GM19240 (cell line): ENCODE measurements around the gene NDUFAF4.
A peak's percentile ranks its signal among the peaks of the same experiment; 100 is the strongest.

ENCODE experiments used
- DNase-seq: peaks from one replicate; pipeline ENCODE4 v3.0.0; 2011; ENCODE audit warnings: low spot score; ENCODE audit not compliant: insufficient read length

Gene NDUFAF4

DNA sequence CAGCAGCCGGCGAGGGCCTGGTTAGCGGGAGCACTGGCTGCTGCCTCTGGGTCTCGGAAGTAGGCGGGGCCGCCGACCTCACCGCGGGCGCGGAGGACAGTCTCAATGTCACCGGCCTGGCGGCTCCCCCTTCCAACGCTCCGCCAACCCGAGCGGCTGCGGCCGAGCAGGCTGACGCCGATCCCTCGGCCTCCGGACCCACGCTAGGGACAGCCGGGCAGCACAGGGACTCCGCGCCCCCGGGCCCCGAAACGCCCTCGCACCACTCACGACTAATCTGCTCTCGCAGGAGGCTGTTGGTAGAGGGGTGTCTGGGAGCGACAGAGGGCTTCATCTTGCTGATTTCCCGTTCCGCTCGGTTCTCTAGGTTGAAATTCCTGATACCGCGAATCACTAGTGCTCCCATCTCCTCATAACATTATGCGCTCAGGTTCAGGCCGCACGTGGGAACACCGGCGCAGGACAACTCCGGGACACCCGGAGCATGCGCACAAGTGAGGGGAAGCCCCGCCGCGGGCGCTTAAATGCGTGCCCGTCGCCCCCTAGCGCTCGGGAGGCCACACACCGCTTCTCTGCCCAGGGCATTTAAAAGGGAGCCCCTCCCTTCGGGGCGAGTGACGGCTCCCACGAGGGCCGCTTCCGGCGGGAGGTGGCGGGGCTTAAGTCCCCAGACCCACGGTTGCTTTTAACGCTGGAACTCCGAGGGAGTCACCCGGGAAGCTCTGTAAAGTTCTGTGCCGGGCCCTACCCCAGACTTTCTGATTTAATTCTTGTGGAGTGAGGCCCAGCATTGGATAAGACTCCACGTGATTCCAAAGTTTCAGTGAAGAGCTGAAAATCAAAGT is at the start of gene NDUFAF4:
Gene NDUFAF4, minus strand, starts transcription at position 496 of the 845 bp plus-strand sequence. Its CDS starts 90 bp downstream, at position 406.
- peak; percentile 62 for DNase-seq

DNA sequence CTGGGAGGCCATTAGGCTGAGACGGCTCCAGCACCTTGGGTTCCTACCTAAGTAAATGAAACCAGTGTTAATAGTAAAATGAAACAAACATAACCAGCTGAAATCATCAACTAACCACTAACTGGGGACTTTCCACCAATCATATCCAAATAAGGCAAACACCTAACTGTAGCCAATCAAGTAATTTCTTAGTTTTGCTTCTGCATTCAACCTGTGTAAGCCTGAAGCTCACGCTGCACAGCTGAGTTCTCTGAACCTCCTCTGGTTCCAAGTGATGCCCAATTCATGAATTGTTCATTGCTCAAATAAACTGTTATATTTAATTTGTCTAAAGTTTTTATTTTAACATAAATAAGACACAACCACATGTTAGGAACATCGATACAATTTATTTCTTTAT is 49.4 kb upstream of the NDUFAF4 start:
- no peak for DNase-seq

DNA sequence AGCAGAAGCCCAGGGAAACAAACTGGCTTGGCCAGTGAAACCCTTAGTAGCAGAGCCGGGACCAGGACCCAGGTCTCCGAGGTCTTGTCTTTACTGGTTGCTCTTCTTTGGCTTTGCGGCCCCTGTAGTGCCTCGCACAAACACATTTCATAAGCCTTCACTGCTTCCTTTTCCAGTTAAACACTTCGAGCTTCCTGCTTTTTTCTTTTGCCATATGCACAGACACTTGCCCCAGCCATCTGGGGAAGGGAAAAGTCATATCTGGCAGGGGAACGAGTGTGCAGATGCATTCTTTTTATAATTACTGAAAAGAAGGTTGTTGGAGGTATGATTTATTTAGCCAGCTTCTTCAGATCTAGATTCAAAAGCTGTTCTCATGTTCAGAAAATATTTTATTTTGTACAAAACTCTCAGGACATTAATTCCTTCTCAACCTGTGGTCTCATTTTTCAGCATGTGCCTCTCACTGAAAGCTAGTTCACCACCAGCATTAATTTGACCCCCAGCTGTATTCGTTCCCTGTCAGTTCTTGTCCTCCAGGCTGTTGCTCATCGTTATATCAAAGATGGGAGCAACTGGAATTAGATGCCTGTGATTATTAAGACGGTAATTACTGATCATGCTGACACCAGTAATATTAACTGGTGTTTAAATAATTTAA is 46.0 kb upstream of the NDUFAF4 start:
- no peak for DNase-seq

DNA sequence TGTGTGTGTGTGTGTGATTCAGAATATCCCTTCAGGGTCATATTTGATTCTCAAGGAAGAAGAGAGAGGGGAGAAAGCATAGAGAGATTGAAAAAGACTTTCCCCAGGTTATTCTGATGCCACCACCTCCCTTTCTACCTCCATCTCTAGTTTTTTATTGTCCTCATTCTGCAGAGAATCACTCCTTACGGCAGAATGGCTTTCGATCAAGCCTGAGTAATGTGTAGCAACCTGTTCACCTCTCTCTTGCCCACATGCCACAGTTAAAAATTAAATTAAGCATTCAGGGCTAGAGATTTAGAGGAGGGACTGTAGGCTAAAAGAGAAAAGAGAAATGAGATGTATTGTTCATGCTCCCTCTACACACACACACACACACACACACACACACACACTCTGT is 45.0 kb upstream of the NDUFAF4 start:
- no peak for DNase-seq

DNA sequence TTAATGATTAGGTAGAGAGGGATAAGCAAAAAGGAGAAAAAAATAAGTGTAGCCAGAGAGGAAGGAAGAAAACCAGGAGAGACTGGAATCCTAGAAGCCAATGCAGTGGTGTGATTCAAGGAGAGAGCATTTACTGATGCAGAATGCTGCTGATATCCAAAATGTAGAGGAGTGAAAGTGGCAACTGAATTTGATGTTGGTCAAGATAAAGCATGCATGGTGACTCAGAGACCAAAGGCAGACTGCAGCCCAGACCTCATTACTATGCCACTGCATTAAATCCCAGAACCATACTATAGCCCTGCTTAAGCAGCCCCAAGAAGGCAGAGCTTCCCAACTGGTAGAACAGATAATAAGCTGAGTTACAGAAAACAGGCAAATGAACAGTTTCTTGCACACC is 42.6 kb upstream of the NDUFAF4 start:
- no peak for DNase-seq

DNA sequence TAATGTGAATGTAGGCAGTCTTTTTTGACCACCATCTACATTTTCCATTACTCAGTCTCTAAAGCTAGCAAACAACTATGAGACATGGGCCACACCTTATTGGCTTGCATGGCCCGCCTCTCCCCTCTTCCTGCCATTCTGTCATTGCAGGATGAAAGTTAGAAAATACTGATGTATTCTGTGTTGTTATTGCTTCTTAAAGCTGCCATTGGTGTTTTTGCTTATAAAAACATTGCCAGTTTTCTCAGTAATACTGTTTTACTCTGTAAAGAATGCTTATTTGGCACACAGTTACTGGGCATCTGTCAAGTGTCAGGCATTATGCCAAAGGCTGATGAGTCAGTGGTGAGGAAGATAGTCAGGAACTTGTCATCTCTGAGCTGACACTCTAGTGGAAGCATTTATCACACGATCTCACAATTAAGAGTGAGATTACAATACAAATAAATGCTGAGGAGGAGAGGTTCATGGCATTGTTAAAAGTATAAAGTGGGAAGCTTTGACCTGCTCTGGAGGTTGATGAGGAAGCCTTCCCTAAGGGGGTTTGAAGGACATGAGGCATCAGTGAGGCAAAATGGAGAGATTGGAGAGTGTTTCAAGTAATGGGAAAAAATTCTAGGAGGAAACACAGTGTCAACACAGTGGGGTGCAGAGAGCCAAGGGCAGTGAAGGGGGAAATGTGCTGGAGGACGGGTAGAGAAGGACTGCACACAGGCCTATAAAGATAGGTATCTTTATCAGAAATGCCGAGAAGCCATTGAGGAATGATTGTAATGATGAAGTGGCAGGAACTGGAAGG is 41.5 kb upstream of the NDUFAF4 start:
- DNase-seq = no peak

DNA sequence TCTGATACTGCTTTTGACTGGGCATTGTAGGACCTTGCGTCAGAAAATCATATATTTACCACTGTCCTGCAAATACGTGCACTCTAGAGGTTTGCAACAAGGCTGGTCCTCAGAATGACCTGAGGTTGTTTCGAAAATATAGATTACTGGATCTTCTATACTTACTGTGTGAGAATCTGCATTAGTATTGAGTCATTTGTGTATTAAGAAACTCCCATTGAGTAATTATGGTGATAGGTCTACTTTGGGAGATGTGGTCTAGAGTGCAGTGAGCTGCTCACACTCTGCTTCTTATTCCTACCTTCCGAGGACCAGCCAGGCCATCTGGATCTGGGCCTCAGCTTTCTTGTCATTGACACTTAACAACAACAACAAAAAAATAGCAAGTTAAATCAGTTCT is 36.4 kb upstream of the NDUFAF4 start:
- DNase-seq = no peak

DNA sequence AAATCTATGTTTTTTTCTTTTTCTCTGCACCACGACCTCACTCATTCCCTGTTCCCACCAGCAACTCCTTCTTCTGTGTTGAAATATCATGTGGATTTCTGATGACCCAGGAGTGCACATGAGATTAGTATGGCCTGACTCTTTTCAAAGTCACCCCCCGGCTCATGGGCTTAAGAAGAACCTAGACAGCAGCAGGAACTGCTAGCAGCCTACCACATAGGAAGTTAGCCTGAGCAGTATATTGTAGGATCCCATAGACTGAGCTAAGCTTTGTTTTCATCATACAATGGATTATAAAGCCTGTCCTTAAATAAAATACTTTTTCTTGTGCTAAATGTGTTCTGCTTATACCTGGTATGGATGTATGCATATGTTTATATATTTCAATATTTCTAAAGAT is 33.5 kb upstream of the NDUFAF4 start:
- DNase-seq = no peak

DNA sequence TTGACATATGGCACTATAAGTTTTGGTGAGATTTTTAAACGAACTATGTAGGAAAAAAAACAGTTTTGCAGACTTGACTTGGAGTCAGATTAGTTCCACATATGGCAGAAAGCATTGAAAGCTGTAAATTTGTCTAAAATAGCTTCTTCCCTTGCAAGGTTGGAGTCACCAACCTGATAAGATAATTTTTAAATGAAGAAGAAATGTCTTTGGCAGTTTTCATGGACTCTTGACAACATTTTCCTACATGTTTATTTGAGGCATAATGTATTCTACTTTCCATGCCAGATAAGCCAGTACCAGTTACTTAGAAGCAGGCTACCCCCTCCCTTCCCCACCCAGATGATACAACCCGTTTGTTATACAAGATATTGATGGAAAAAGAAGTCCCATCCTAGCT is 32.0 kb upstream of the NDUFAF4 start:
- DNase-seq = no peak

DNA sequence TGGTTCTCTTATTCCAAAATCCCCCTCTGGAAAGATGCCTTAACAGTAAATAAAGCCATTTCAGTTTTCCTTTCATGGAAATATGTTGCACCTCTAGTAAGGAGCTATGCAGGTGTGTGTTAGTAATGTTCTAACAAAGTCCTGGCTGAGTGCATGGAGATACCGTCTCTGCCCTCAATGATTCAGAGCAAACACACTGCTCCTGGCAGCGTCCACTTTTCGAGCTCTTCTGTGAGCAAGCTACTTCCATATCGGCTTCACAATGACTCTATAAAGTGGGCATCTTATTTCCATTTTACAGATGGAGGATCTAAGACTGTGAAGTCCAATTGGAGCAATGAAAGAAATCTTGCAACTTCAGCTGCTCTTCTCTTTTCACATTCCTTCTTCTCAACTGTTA is 30.0 kb upstream of the NDUFAF4 start:
- DNase-seq = no peak

DNA sequence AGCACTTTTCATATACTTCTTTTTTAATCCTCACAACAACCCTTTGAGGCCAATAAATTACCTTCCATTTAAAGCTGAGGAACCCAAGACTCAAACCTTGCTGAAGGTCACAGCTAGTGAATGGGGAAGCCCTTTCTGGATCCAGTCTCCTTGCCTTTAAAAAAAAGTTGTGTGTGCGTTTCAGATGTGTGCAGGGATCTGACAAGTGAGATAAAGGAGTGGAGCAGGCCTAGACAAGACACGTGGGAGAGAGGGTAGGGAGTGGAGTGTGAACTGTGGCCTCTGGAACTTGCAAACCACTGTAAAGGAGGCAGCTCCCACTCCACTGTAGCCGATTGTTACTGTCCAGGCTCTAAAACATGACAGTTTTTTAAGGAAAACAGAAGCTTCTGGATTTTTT is 28.7 kb upstream of the NDUFAF4 start:
- no peak for DNase-seq

DNA sequence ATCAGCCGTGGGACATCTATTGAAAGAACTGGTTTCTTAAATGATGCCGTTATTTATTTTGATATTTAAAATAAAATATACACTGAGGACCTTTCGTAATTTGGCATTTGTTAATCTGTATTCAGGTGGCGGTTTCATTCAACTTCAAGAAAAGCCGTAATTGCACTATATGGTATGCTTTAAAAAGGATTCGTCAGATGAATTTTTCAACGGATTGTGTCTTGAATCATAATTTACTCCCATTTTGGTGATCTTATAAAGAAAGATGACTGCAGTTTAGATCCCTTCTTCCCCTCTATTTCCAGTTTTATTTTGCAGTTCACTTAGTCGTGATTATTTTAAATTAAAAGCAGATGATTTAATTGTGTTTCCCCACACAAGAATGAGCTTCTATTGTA is 27.6 kb upstream of the NDUFAF4 start:
- DNase-seq = no peak

DNA sequence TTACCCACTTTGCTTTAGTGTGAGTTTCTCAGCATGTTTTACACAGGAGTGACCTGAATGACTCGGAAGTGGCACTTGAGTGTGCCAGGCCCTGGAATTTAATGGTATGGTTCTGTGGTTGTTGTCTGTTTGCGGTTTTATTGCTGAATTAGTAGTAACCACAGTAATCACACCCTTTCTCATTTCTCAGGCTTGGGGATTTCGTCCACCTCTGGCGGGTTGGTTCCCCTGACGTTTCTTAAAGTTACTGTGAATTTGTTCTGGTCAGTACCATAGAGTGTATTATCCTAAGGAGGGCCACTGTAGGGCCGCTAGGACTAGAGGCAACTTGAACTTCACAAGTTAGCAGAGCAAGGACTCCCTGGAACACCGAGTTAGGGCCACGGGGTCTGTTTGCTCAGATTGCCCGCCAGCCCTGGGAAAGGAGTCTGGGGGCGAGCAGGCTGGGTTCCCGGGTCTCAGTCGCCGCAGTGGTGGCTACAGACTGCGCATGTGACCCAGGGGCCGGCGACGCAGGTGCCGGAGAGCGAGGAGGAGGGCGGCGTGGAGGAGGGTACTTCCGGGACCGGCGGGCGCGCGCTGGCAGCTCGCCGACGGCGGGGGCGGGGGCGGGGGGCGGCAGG is 26.3 kb upstream of the NDUFAF4 start:
- no peak for DNase-seq

DNA sequence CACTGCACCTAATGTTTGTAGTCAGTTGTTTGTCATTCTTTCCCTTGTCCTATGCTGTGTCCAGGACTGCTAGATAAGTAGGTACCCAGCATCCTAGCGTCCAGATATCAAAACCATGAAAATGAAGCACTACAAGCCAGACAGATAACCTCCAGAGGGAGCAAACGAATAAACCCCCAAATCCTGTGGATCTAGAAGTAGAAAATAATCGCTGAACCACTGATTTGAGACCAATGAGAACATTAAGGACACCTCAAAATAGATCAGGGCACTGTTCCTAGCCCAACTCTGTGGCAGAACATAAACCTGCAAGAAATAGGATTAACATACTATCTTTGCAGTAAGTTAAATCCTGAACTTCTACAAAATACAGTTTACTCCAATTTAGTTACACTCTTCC is 25.7 kb upstream of the NDUFAF4 start:
- DNase-seq = no peak

DNA sequence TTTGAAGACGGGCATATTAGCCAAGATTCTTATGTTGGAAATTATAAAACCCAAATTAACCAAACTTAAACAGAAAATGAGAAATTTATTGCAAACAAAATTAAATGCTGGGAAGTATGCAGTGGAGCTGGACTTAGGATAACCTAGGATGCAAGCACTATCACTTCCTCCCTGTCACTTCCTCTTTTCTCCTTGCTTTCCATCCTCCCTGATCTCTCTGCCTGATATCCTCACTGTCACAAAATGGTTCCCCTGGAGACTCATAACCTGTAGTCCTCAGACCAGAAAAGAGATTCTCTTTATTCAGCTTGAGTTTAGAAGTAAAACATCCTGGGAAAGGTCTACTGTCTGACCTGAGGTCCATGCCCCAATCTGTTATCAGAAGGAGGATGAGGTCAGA is 19.4 kb upstream of the NDUFAF4 start:
- DNase-seq = no peak

DNA sequence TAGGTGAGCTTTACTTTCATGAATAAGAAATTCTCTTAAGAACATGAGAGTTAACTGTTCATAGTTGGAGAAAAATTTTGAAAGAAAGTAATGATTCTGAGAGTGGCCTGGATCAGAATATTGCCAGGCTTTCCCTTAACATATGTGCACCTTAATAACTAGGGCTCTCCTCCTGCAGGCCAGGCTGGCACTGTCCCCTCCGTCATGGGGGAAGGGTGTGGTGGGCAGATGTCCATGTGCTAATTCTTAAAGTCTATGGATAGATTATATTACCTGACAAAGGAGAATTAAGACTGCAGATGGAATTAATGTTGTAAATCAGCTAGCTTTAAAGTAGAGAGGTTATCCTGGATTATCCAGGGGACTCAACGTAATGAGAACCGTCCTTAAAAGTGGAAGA is 15.9 kb upstream of the NDUFAF4 start:
- no peak for DNase-seq

DNA sequence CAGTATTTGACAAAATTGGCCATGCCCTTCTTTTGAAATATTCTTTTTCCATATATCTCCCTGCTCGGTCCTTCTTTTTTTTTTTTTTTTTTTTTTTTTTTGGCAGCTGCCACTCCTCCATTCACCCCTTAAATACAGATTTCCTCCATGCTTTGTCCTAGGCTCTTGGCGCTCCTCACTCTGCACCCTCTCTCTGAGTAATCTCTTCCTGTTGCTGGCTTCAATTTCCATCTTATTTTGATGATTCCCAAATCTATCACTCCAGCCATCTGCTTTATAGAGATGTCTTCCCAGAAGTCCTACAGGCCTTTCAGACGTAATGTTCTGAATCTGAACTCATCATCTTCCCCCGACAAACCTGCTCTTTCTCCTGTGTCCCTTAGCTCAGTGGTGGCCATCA is 14.1 kb upstream of the NDUFAF4 start:
- no peak for DNase-seq

DNA sequence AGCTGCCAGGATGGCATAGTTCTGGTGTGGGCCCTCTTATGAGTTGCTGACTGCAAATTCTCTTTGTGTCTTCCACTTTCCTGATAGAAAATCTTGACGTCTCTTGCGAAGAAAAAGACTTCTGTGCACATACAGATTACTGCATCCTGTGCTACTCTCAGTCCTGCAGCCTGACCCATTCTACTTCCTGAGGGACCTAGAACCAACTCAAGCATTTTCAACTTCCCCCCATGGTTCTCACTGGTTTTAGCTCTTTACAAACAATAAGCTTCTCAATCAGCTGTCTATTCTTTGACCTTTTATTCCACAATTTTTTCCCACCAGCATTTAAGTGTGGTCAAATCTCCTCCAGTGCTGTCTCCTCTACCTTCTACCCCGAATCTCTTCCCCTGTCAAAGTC is 13.5 kb upstream of the NDUFAF4 start:
- DNase-seq = no peak

DNA sequence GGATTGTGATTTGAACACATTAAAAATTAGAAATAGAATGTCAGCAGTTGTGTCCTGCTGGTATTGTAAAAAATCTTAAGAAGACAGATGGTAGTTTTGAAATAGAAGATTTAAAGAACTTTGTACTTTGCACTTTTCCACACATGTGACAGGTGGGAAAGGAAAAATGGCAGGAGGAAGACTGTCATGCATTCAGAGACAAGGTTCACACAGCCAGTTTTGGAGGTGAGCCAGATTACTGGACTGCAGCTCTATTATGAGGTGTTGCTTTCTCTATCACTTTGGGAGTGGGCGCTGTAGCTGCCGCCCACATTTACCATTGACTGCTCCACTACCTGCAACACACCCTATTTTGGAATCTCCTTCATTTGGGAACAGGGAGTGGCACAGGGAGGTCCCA is 12.1 kb upstream of the NDUFAF4 start:
- no peak for DNase-seq

DNA sequence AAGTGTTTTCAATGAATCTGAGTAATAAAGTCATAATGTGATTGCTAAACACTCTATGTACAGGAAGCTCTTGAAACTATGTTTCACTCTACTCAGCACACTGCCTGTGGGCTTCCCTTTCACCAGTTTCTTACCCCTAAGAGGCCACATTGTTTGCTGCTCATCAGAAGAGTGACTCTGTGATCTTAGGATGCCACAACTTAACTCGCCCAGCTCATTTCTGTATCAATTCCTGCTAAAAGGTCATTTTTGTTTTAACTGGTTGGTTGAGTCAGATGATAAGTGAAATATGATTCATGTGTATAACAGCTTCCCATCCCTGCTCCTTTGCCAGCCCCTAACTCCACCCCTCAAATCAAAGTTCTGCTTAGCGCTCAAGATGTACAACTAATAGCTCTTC is 9.8 kb upstream of the NDUFAF4 start:
- DNase-seq = no peak

DNA sequence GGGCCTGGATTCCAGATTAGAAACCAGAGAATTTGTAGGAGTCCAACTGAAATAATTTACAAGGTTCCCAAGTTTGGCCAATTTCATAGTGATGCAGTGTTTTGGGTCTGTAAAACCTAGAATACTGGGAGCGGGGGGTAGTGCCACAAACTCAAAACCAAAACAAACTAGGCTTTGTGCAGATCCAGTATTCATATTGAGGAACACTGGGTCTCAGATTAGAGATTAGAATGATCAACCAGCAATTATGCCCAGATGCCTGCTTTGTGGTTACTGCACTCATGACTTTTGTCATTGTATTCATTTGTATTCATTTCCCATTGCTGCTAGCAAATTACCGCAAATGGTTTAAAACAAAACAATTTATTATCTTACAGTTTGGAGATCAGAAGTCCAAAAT is 3.2 kb upstream of the NDUFAF4 start:
- no peak for DNase-seq
